GM21576 (cell line): Measurements from ENCODE around the gene ADARB2.

ENCODE experiments used
- ATAC-seq: cut with Tn5 transposase; IDR thresholded peaks from one replicate; pipeline ENCODE4 v1.9.1; 2021; ENCODE audit warnings: mild to moderate bottlenecking, moderate library complexity; ENCODE audit not compliant: unreplicated experiment

The ADARB2 gene

DNA sequence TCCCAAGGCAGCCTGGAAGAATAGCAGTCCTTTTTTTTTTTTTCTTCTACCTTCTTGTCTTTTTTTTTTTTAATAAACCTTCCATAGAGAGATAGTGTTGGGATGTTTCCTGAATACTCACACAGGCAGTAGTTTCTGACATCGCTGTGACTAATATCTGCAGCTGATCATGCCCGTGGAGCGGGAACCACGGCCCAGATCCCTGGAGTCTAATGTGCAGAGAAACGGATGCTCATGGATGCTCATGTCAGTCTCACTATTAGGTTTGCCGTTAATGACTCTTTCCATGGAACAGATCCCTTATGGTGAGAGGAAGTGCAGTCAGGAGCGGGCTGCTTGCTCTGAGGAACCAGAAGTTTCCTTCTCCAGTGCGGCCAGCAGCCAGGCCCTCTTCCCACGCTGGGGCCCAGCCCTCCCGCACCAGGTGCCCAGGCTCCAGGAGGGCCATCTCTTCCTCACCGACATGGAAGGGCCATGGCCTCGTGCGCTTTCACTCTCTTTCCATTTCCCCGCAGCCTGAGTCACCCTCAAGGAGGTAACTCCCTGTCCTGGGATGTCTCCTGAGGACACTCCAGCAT, 548.7 kb downstream of the ADARB2 start:
- no peak for ATAC-seq

DNA sequence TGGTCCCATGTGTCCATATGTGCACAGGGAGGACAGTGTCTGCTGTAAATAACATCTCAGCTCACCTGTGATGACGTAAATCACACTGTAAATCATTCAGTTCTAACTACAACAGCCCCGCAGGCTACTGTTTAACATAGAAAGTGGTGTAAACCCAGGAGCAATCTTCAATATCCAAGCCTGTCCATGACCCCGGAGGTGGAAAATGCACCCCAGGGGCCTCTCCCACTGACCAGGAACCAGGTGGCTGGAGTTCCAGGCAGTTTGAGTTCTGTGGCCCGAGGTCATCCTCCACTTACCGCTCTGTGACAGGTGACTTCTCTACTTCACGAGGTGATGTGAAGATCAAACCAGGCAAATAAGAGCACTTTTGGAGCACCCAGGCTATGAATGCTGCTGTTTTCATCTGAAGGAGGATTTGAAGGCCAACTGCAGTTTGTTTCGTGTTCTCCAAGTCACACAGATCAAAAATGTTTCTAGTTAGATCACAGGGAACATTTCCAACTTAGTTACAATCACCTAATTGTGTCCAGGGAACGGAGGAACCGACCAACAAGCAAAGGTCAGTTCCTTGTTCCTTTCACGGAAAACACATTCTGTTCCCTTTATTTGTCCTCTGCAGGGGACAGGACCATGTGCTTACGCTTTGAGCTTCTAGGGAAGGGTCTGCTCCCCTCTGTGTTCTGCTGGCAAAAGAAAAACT, 549.3 kb downstream of the ADARB2 start:
- no peak for ATAC-seq

DNA sequence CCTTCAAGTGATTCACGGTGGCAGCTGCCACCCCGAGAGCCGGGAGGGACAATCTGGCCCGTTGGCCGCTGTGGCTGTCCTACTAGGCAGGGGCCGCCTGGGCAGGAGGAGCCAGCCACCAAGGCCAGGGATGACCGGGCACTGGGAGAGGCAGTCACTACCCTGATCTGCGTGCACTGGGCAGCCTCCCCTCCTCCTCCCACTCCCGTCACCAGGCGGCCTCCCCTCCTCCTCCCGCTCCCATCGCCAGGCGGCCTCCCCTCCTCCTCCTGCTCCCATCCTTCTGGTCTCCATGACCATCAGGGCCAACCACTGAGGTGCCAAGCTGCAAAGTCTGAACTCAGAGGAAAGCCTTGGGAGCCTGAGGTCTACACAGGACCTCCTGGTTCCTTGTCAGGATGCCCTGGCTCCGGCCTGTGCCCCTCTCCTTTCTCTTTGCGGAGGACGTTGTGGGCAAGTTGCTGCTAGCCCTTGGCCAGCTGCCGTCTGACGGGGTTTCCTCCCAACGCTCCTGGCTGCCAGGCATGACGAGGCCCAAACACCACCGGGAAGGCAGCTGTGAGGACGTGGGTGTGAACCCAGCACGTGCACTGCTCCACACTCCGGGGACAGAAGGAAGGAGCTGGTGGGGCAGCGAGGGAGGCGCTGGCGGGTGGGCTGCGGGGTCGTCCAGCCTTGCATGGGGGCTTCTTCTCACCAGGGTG, 550.0 kb downstream of the ADARB2 start:
- ATAC-seq = no peak

DNA sequence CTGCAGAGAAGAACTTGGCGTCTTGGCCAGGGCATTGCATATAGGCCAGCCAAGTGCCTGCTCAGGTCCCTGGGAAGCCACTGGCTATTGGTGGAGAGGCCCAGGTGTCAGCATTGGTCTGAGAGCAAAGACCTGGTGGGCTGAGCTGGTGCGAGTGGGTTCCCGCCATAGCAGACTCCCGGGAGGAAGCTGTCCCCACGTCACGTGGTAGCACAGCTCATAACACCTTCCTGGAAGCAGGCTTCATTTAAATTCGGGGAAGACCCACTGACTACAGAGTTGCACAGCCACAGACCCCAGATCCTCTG, 550.7 kb downstream of the ADARB2 start:
- ATAC-seq = no peak

DNA sequence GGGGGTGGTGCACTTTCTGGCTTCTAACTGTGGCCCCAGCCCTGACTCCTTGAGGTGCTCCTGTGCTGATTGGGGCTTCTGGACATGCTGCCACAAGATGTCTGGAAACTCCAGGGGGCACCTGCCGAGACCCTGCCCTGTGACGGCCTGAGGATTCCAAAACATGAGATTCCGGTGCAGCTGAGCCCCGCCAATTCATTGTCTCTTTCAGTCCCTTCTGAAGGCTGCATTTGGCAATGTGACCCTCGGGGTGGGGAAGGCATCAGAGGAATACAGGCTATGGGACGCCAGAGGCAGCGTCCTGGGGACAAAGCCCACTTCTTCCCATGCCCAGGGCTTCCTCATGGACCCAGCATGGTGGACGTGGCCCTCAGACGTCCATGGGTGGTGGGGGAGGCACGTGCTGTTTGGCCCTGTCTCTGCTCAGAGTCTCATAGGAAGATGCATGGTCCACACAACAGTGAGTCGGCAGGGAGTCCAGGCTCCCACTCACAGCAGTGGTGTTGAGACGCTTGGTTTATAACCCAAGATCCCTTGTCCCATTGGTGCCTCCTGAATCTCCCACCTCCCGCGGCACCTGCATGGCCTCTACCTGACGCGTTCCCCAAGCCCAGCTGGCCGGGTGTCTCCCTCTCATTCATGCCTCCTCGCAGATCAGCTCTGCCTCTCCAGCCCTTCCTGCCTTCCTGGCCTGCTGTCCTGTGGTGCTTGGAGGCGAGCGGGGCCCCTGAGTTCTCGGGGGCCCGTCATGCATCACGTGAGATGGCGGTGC, 551.2 kb downstream of the ADARB2 start:
- no peak for ATAC-seq

DNA sequence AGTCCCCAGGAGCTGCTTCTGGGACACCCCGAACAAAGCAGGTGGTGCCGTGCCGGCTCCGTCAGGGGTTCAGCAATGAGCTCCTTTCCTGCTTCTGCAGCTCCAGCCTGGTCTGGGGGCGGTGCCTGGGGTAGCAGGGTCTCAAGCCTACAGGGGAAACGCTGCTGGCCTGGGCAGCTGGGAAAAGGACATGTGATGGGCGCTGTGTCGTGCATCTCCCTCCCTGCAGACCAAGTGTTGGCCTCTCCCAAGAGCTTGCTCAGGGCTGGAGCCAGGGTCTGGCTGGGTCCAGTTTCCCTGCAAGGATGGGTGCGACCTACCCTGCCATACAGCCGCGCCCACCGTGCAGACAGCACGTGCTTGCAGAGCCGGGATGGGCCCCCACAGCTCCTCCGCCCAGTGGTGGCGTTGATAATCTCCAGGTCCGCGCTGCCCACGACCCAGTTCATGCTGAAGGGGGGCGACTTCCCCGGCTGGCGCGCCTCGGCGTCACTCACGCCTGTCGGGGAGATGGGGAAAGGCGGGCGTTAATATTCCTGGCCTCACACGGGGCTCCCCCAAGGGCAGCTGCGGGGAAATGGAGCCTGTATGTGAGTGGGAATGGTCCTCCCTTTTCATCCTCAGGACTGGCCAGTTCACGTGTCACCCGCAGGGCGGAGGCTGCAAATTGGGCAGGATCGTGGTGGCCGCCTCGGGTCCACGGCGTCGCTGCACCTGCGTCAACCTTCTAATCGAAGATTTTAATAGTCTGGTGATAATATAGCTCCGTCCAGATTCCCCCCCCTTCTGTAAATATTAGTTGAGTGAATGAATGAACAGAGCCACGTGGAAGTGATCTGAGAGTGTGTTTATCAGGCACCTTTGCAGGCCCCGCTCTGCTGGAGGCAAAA, 552.5 kb downstream of the ADARB2 start:
- ATAC-seq = no peak

DNA sequence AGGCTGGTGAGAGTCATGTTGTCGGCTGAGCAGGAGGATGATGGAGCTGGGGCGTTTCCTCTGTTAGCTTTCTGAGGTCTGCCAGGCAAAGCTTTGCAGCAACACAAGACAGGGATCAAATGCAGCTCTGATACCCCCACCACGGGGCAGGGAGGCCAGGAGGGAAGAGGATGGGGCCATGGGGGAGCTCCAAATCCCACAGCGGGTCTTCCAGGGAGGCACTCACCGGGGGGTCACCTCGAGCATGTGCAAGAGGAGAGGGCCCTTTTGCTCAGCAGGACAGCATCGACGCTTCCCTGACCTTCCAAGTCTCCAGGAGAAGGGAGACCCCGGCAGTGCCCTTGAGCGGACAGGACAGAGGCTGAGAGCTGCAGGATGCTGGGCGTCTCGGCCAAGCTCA, 553.6 kb downstream of the ADARB2 start:
- no peak for ATAC-seq

DNA sequence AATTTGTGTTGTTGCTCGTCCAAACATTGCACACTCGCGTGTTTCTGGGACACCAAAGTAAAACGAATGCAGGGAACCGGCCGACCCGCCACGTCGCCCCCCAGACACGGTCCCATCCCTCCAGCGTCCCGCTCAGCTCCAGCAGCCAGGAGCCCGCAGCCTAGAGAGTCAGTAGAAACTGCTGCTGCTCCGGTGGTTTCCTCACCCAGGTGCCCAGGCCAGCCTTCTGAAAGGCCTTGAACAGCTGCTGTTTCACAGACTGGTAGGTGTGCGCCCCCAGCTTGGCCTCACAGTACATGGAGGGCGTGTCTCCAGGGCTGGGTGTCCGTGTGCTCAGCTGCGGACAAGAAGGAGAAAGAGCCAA, 554.3 kb downstream of the ADARB2 start:
- no peak for ATAC-seq

DNA sequence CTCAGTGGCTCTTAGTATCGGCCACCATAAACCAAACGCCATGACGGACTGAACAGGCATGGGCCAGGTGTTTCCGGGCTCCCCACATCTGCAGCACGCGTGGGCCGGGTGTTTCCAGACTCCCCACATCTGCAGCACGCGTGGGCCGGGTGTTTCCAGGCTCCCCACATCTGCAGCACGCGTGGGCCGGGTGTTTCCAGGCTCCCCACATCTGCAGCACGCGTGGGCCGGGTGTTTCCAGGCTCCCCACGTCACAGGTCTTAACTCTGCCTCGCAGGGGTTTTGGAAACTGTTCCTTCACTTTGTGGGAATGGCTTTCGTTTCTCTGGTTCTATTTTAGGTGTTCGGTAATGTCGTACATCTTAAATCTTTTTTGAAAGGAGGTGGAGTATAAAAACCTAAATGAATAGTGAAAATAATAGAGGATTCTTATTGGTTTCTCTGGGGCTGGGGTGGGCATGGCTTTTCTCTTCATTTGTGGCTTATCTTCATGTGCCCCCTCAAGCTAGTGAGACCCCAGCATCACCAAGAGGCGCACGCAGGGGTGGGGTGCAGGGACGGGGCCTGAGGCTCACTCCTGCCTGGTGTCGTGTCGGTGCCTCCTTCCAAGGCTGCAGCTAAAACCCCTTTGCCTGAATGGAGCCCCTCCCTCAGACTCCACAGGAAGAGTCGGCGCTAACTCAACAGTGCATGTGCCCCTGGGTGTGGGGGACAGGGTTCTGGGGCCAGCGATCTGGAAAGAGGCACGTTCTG, 554.9 kb downstream of the ADARB2 start:
- no peak for ATAC-seq

DNA sequence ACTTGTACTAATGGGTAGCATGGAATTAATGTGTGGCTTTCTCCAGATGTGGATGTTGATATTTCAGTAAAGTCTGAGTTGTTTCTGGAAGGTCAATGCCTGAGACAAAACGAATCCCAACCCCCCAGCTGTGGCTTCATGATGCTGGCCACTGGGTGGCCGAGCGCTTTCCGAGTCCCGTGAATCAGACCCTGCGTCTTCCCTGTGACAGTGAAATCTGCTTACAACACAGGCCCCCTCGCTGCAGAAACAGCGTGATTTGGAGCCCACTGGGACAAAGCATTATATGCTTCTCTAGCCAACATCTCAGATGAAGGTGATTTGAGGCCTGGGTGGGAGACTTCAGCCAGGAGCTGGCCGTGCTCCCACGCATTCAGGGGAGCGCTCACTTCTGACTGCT, 556.5 kb downstream of the ADARB2 start:
- ATAC-seq = no peak

DNA sequence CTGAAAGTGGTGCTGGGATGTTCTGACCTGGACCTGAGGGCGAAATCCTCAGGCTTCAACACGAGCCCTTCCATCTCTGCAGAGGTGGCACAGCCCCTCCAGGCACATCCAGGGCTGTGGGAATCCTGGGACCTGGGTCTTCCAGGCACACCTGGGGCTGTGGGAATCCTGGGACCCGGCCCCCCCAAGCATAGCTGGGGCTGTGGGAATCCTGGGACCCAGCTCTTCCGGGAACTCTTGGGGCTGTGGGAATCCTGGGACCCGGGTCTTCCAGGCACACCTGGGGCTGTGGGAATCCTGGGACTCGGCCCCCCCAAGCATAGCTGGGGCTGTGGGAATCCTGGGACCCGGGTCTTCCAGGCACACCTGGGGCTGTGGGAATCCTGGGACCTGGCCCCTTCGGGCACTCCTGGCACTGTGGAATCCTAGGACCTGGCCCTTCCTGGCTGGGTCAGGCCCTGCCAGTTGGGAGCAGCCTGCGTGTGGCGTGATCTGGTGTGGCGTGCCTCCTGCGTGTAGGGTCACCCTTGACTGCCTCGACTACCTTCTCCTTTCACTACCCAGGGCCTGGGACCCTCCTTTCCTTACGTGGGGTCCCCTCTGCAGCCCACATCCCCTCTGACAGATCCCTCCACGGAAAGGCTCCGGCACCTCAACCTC, 557.1 kb downstream of the ADARB2 start:
- ATAC-seq = no peak

DNA sequence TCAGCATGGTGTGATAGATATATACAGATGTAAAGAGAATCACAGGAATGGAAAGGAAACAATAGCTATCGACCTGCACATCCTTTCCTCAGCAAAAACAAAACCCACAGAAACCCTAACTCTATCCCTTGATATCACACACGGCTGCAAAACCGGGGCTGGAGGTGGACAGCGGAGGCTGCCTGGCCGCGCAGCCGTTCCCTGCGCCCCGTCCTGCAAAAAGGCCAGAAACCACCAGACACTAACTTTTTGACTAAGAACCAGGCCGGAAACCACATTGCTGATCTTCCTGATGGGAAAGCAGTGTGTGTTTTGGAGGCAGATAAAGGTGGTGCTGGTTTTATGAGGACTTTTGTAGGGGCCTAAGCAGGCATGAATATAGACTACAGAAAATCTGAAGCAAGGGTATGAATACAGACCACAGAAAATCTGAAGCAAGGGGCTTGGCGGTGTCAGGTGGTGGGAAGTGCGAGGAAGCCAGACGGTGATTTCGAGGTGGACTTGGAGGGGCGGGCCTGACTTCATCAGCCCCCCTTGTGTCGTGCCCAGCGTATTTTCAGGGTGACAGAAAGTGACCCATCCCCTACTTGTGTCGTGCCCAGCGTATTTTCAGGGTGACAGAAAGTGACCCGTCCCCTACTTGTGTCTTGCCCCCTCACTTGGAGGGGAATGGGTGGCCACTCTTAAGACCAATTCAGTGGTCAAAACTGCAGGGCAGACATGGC, 557.8 kb downstream of the ADARB2 start:
- ATAC-seq = no peak

DNA sequence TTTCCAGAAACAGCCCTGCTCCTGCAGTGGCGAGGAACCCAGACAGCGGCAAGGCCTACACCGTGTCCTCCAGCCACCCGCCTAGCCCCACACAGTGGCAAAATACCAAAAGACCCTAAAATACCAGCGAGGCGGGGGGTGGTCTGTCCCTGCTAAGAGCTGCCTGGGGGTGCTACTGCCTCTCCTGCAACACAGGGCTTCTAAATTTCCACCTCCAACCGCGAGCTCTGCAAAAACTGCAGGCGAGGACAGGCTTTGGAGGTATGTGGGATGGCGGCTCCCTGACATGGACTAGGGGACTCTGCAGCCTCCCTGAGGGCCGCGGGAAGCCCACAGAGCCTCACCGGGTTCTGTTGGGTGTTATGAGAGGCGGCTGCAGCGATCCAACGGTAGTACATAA, 558.8 kb downstream of the ADARB2 start:
- ATAC-seq = no peak

DNA sequence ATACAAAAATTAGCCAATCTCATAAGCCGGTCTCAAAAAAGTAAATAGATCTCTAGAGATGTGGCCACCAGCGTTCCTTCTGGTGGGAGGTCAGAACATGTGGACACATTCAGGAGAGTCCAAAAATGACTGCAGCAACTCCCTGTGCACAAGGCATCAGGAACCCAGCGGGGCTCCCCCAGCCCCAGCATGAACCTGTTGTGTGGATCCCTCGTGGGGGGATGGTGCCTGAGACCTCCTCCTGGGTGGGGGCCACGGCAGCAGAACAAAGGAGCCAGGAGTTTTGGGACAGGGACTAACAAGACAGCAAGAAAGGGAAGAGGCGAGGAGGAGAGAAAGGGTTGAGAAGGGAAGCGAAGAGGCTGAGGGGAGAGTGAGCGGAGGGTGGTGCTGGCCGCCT, 559.4 kb downstream of the ADARB2 start:
- ATAC-seq = no peak

DNA sequence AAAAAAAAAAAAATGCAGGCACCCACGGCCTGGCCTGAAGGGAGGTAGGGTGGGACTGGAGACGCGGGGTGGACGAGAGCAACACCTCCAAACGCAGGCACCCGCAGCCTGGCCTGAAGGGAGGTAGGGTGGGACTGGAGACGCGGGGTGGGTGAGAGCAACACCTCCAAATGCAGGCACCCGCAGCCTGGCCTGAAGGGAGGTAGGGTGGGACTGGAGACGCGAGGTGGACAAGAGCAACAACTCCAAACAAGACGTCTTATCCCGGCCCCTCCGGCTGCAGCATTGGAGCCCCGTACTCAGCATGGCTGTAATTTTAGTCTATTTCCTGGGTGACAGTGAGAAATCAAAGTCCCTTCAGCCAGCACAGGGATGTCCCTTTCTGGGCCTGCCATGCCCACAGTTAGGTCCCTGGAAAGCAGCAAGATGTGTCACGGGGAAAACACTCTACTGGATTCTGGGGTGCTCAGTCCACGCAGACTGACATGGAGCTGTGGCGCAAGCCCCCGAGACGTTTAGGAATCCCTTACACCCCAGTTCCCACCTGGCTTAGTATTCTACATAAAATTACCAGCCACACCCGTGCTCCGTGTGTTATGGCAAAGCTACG, 561.3 kb downstream of the ADARB2 start:
- ATAC-seq = no peak

DNA sequence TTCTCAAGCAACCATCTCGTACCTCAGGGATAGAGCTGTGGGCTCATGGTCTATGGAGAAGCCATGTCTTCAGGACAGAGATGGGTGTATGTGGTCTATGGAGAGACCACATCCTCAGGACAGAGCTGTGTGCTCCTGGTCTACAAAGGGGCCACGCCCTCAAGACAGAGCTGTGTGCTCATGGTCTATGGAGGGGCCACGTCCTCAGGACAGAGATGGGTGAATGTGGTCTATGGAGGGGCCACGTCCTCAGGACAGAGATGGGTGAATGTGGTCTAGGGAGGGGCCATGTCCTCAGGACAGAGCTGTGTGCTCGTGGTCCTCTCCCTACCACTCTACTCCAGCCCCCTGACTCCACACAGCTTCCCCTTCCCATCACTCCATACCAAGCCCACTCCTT, 563.3 kb downstream of the ADARB2 start:
- no peak for ATAC-seq

DNA sequence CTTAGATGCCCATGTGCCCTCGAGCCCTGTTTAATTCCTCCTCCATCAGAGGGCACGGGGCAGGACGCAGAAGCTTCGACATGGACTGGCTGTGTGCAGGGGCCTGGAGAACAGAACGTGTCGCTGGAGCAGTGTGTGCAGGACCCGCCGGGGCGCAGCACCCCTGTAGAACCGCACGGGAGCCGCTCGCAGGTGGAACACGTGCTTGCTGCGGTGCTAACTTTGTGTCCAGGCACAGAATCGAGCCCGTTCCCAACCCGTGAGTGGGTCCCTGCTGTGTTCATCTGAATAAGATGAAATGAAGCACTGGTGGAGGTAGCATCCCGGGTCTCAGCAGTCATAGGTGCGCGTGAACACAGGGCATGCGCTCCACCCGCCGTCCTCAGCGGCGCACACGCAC, 564.2 kb downstream of the ADARB2 start:
- ATAC-seq = no peak

DNA sequence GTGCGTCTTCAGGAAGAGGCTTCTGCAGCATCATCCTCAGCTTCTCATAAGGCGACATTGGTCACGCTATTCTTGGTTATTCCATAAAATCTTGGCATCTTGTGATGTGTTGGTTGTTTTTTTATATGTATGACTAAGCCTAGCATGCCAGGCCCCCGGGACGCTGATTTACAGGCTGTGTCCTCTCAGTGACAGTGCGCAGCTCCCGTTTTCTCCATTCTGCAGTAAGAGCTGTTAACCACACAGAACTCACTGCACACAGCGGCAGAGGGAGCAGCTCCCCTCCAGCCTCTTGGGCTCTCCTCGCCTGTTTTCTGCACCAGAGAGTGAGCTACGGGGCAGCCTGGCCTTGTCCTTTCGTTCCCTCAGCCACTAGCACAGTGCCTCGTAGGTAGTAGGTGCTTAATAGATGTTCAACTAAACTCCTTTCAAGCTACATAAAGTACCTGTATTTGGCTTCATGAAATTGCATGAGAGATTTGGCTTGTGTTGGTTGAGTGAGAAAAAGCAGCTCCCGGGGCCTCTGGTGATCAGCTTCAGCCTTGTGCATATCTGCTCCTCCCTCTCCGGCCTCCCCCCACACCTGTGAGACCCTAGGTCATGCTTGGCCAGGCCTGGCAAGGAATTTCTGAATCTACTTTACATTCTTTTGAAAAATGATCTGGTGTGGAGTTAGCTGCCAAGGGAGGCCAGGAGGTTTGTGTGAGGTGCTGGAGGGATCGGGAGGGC, 564.9 kb downstream of the ADARB2 start:
- no peak for ATAC-seq
